ENCODE measurements around the gene TBC1D10B. TPM values are rescaled to one million over a fixed set of nuclear protein-coding genes. Genes with fewer than 3 reads are reported as not detected.
A peak's percentile ranks its signal among the peaks of the same experiment; 100 is the strongest.

Gene TBC1D10B, protein sequence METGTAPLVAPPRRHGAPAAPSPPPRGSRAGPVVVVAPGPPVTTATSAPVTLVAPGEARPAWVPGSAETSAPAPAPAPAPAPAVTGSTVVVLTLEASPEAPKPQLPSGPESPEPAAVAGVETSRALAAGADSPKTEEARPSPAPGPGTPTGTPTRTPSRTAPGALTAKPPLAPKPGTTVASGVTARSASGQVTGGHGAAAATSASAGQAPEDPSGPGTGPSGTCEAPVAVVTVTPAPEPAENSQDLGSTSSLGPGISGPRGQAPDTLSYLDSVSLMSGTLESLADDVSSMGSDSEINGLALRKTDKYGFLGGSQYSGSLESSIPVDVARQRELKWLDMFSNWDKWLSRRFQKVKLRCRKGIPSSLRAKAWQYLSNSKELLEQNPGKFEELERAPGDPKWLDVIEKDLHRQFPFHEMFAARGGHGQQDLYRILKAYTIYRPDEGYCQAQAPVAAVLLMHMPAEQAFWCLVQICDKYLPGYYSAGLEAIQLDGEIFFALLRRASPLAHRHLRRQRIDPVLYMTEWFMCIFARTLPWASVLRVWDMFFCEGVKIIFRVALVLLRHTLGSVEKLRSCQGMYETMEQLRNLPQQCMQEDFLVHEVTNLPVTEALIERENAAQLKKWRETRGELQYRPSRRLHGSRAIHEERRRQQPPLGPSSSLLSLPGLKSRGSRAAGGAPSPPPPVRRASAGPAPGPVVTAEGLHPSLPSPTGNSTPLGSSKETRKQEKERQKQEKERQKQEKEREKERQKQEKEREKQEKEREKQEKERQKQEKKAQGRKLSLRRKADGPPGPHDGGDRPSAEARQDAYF
- total RNA-seq (2014; rRNA removed; shearing (Covaris generic)), result 47.0 and 55.6 TPM in 2 replicates

- DNase-seq (ENCODE audit: low spot score), result peak; percentile 100
These were observed at the start of gene TBC1D10B for GRCh38 chr16:30370456-30371247. Gene TBC1D10B (minus strand): TSS chr16:30370494. CDS start chr16:30370183, 311 bp downstream.

GRCh38 chr16:30418350-30419181 lies 48.3 kb upstream of the TBC1D10B start:
- no peak for DNase-seq (ENCODE audit: low spot score)

- DNase-seq (ENCODE audit: low spot score), result no peak
These were observed 47.4 kb upstream of the TBC1D10B start for GRCh38 chr16:30417529-30418349.

DNA sequence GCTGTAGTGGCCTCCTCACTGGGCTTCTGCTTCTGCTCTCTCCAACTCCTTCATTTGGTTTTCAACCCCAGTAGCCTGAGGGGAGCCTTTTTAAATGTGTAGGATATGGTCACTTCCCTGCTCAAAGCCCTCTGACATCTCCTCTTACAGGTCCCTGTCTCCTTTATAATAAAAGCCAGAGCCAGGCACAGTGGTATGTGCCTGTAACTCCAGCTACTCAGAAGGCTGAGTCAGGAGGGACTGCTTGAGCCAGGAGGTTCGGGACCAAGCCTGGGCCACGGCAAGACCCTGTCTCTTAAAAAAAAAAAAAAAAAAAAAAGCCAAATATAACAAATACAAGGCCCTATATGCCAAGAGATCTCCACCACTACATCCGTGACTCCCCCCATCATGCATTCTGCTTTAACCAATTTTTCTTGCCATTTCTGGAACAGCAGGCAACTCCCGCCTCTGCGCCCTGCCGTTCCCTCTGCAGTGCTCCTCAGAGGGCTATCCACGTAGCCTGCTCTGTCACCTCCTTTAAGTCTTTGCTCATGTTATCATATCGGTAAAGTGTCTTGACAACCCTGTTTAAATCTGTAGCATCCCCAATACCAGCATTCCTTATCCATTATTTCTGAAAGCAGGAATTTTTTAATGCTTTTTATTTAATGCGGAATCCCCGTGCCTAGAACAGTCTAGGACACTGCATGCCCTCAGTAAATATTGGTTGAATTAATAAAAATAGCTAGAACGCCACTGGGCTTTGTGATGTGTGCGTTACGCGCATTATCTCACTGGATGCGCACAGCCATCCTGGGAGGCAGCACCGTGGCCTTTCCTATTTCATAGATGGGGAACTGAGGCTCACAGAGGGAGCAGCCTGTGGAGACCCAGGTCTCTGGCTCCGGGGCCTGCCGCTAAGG lies 46.6 kb upstream of the TBC1D10B start:
- DNase-seq (ENCODE audit: low spot score), result no peak

DNA sequence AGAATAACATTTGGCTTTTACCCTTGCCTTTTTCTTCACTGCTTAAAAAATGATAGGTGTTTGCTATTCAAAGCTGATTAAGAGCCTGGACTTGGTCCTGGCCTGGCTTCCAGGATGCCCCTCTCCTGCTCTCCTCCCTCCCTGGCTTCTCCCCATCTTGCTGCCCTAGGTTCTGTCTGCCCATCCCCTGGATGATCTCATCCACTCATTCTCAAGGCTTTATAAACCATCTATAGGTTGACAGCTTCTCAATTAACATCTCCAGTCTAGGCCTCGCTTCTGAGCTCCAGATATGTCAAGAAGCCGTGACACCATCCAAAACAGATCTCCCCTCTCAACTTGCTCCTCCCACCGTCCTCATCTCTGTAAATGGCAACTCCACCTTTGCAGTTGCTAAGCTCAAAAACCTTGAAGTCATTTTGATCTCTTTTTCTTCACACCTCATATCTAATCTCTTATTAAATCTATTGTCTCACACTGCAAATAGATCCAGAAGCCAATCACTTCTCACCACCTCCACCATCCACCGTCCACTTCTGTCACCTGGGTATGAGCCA lies 45.8 kb upstream of the TBC1D10B start:
- no peak for DNase-seq (ENCODE audit: low spot score)

DNA sequence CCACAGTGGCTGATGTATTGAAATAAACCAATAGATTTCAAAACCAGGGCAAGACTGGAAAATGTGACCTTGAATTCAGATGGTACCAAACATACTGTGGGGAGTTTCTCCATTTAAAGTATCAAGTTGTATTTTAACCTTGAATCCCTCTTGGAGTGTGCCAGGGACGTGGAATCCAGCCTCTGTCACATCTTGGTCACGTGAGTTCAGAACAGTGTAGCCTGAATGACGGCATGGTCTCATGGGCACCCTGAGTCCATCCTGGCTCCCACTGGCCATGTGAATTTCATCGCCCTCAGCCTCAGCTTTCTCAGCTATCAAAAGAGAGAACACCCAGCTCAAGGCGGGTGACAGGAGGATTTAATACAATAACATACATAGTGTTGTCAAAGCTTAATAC lies 43.9 kb upstream of the TBC1D10B start:
- no peak for DNase-seq (ENCODE audit: low spot score)

DNA sequence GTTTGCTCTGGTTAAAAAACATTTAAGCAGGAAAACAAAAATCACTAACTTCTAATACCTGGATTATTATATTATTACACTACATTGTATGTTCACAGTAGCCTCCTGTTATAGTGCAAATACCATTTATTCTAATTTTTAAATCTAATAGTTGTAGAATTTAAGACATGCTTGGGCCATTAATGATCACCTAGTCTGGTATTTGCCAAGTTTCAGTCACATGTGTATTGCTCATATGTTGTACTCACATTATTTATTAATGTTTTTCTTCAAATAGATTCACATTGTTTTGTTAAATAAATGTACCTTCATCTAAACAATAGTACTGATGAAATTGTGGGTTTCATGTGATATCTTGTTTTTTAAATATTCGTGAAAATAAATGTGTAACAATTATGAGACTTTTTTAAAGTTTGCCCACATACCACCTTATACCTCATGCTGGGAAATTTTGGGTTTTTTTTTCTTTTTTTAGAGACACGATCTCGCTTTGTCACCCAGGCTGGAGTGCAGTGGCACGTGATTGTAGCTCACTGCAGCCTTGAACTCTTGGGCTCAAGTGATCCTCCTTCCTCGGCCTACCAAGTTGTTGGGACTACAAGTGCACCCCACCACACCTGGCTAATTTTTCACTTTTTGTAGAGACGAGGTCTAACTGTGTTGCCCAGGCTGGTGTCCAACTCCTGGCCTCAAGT lies 43.0 kb upstream of the TBC1D10B start:
- no peak for DNase-seq (ENCODE audit: low spot score)

DNA sequence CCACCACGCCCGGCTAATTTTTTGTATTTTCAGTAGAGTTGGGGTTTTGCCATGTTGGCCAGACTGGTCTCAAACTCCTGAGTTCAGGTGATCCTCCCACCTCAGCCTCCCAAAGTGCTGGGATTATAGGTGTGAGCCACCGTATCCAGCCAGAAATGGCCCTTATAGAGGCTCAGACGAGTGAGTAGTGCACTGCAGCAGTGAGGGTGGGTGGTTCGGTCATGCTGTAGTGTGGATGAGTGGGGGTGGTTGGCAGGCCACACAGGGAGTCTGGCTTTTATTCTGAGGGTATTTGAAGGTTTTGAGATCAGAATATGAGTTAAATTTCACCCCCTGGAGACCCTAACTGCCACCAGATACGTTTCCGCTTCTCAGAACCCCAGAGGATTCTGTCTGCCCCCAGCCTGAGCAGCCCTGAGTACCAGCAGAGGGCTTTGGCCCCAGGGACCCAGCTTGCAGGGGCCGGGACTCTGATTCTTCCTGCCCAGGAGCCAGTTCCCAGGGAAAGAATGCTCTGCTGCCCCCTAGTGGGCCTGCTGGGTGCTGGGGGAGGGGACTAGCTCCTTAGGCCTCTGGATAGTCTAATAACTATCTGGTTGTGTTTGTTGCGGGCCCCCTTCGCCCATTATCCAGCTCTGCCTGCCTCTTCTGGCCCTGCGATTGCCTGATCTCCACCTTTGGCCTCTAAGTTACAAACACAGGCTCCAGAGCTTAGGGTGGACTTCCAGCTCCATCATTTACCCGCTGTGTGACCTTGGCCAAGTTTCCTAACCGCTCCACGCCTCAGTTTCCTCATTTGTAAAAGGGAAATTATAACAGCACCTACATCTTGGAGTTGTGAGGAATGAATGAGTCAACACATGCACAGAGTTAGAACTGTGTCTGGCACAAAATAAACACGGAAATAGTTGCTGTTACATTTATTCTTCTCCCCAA lies 39.1 kb upstream of the TBC1D10B start:
- peak; percentile 84 for DNase-seq (ENCODE audit: low spot score)

GRCh38 chr16:30407804-30408534 lies 37.7 kb upstream of the TBC1D10B start:
- DNase-seq (ENCODE audit: low spot score), result peak; percentile 42

DNA sequence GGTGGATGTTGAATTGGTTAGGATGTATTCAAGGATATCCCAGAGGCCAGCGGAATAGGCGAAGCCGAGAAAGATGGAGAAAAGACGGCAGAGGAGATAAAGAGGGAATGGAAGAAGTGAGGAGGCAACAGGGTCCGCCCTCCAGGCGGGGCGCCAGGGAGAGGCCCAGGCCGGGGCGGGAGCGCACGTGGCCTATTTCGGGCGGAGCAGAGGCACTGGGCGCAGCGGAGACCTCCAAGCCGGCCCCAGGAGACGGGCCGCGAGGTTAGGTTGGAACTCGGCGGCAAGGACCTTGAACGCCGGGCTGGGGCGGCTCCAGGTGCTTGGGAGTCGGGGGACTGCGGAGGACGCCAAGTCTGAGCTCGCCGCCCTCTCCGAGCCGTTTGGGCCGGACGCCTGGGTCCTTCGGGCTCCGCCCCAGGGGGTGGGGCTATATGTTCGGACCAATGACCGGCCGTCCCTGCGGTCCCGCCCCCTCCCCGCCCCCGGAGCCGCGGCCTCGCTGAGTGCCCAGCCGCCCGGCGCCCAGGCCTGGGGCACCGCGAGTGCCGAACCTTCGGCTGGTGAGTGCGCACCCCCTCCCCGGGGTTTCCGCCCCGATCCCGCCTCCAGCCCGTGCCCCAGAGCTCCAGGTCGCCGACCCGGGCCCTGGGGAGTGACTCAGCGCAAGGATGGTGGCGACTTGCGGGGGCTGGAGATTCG lies 37.0 kb upstream of the TBC1D10B start, which contains the start of gene ZNF771:
Gene ZNF771 (plus strand): TSS at position 505 of the 702 bp plus-strand sequence. CDS start 448 bp downstream, outside the sequence.
- peak; percentile 82 for DNase-seq (ENCODE audit: low spot score)

GRCh38 chr16:30406795-30407101 lies 36.5 kb upstream of the TBC1D10B start:
- DNase-seq (ENCODE audit: low spot score), result no peak

DNA sequence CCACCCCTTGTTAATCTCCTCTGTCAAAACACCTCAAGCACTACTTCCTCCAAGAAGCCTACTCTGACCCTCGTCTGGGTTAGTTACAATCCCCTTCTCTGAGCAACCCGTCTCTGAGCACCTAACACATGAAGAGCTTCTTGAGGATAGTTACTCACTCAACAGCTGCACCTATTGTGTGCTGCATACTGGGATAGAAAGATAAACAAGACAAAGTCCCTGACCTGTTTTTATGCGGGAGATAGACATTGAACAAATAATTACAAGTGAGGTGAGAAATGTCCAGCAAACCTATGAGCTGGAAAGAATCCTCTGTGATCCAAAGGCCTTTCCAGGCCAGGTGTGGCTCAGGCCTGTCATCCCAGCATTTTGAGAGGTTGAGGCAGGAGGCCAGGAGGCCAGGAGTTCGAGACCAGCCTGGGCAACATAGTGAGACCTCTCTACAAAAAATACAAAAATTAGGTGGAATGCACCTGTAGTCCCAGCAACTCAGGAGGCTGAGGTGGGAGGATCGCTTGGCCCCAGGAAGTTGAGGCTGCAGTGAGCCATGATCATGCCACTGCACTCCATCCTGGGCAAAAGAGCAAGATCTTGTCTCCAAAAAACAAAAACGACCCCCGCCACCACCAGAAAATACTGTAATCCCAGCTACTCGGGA lies 31.6 kb upstream of the TBC1D10B start:
- DNase-seq (ENCODE audit: low spot score), result no peak

- no peak for DNase-seq (ENCODE audit: low spot score)
These were observed 29.3 kb upstream of the TBC1D10B start for GRCh38 chr16:30399435-30400186.

DNA sequence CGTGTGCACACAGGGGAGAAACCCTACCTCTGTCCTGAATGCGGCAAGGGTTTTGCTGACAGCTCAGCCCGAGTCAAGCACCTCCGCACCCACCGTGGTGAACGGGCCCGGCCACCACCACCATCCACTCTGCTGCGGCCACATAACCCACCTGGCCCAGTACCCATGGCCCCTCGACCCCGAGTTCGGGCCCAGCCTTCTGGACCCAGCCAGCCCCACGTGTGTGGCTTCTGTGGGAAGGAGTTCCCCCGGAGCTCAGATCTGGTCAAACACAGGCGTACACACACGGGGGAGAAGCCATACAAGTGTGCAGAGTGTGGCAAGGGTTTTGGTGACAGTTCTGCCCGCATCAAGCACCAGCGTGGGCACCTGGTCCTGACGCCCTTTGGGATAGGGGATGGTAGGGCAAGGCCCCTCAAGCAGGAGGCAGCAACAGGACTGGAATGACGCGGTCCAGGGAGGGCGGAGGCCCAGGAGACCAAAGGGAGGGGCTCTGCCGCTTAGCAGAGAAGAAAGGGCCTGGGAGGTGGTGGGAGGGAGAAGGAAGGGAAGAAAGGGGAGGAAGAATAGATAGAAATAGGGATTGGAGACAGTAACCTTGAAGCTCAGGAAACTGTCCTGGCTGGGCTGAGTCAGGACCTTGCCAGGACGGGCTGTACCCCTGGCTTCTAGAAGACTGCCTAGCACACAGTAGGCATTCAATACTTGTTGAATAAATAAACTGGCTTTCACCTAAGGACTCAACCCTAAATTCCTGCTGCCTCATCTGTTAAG lies 28.6 kb upstream of the TBC1D10B start:
- DNase-seq (ENCODE audit: low spot score), result no peak
